H1 (cell line): ENCODE results near the gene RAG2. TPM values are rescaled to one million over a fixed set of nuclear protein-coding genes. Genes with fewer than 3 reads are reported as not detected.

Source experiments
- CREB1 ChIP-seq: IDR thresholded peaks from 2 replicates; pipeline ENCODE4 v1.6.1; 2012; ENCODE audit warnings: inconsistent platforms
- SUZ12 ChIP-seq: fragments of 200-600 bp; sonication (generic); IDR thresholded peaks from 2 replicates; pipeline ENCODE4 v1.6.1; 2012; ENCODE audit warnings: mild to moderate bottlenecking, inconsistent platforms, low read length, moderate library complexity, mixed read lengths
- polyA plus RNA-seq, 7 experiments: library from polyadenylated mRNA; depleted of rRNA in 3 of 7; stranded (reverse) in 5 of 7; unstranded in 2 of 7; fragments of >200 nt in 5 of 7; fragments of 200-250 nt in 2 of 7; gene quantifications; 1 replicate in 5 of 7; 2 replicates in 1 of 7; 4 replicates in 1 of 7; pipeline versions ENCODE4 v1.2.1 to v1.2.3, GENCODE V29; 2011 to 2013; ENCODE audit warnings: missing spikeins in 2 of 7, mixed read lengths in 2 of 7
- total RNA-seq: library from RNA; stranded (reverse); fragmentation: NEBNext Ultra II Directional; extraction: Animal tissue kit (Norgen Biotek cat#: 25700); gene quantifications from 2 replicates; pipeline ENCODE4 v1.2.1, GENCODE V29; 2021

Gene RAG2
- total and polyA plus RNA-seq, 2 of the 8 experiments (the other 6 are each of a cell fraction or from before 2014, with no cell fraction given) = not detected

GRCh38 chr11:36601155-36601554, 3.1 kb upstream of the RAG2 start (continued):
- TF ChIP-seq CREB1 (no peak), SUZ12 (no peak)
